HepG2 (cell line): ENCODE measurements around the gene MSTN. TPM values are rescaled to one million over a fixed set of nuclear protein-coding genes. Genes with fewer than 3 reads are reported as not detected.

Experiments used
- ATAC-seq: fragments of 200-7000 bp; cut with Tn5 transposase; 3 replicates; pipeline ENCODE4 v1.9.1; 2020; ENCODE audit warnings: mild to moderate bottlenecking, moderate library complexity
- BruUV-seq: library from RNA; stranded (reverse); fragments of 400-500 nt; replicated peaks from 2 replicates; lab custom pipeline; 2021; lab: Mats Ljungman, UMichigan
- CTCF ChIA-PET: fragments of 300-600 bp; formaldehyde crosslinking; extraction: SDS; loops from one replicate; lab custom pipeline; 2021; ENCODE audit warnings: low total read pairs, inconsistent platforms, low intra/inter-chr PET ratio; lab: Yijun Ruan, JAX
- POLR2A ChIA-PET: fragments of 350-600 bp; sonication (Branson Sonifier 250); formaldehyde crosslinking; loops from one replicate; lab custom pipeline; 2020; ENCODE audit warnings: antibody characterized with exemption, inconsistent platforms; lab: Yijun Ruan, JAX
- DNase-seq: peaks from one replicate; pipeline ENCODE4 v3.0.0-alpha.2; 2015; ENCODE audit warnings: low spot score
- FAIRE-seq: peaks from 3 replicates; lab custom pipeline; 2011; peaks lifted over from hg19 to GRCh38; lab: Jason Lieb, UNC
- H2AFZ ChIP-seq: one replicate; pipeline ENCODE4 v1.6.1; 2011; ENCODE audit warnings: low read length, inconsistent platforms
- H3K27ac ChIP-seq: fragments of 300-600 bp; 3 replicates; pipeline ENCODE4 v1.8.0; 2011; ENCODE audit warnings: mixed run types, mild to moderate bottlenecking, mixed read lengths, low read length, inconsistent platforms; ENCODE audit not compliant: insufficient read depth; ENCODE audit errors: extremely low read length
- H3K27me3 ChIP-seq, 2 experiments: fragments of 200-600 bp in 1 of 2; 2 replicates in 1 of 2; 3 replicates in 1 of 2; pipeline versions ENCODE4 v1.6.0 to v1.8.0; 2011; ENCODE audit warnings: low read length in 2 of 2, mild to moderate bottlenecking in 2 of 2, moderate library complexity in 2 of 2, inconsistent platforms in 1 of 2; ENCODE audit not compliant: insufficient read depth in 2 of 2, control insufficient read depth in 1 of 2
- H3K36me3 ChIP-seq, 2 experiments: fragments of 200-600 bp in 1 of 2; replicated peaks in 1 of 2; 2 replicates in 1 of 2; 3 replicates in 1 of 2; pipeline versions ENCODE4 v1.5.1 to v1.8.0; 2011; ENCODE audit warnings: low read length in 2 of 2, inconsistent platforms in 1 of 2; ENCODE audit not compliant: insufficient read depth in 2 of 2, control insufficient read depth in 1 of 2
- H3K4me1 ChIP-seq: 2 replicates; pipeline ENCODE4 v1.5.1; 2012; ENCODE audit warnings: low read length, inconsistent platforms; ENCODE audit not compliant: insufficient read depth
- H3K4me2 ChIP-seq: 2 replicates; pipeline ENCODE4 v1.6.0; 2011; ENCODE audit warnings: low read depth, low read length, inconsistent platforms
- H3K4me3 ChIP-seq, 3 experiments: fragments of 200-600 bp in 1 of 3; sonication (generic), shearing (Covaris generic) in 1 of 3; replicated peaks in 1 of 3; 2 replicates each; pipeline ENCODE4 v1.5.1; 2011 to 2016; ENCODE audit warnings: low read length in 3 of 3, inconsistent platforms in 2 of 3, low read depth in 2 of 3, mild to moderate bottlenecking in 2 of 3, control low read depth in 1 of 3, mixed read lengths in 1 of 3; ENCODE audit not compliant: insufficient read depth in 1 of 3
- H3K79me2 ChIP-seq: one replicate; pipeline ENCODE4 v1.6.1; 2011; ENCODE audit warnings: low read length, inconsistent platforms; ENCODE audit not compliant: insufficient read depth
- H3K9ac ChIP-seq: 2 replicates; pipeline ENCODE4 v1.6.0; 2011; ENCODE audit warnings: mild to moderate bottlenecking, low read depth, low read length, inconsistent platforms; ENCODE audit not compliant: insufficient read depth
- H3K9me3 ChIP-seq: 2 replicates; pipeline ENCODE4 v1.5.1; 2012; ENCODE audit warnings: mild to moderate bottlenecking, low read length
- H4K20me1 ChIP-seq: 2 replicates; pipeline ENCODE4 v1.6.0; 2011; ENCODE audit warnings: inconsistent platforms, mild to moderate bottlenecking, low read length, moderate library complexity; ENCODE audit not compliant: insufficient read depth
- BCL3 ChIP-seq: sonication (generic); formaldehyde crosslinking; IDR thresholded peaks from 2 replicates; pipeline ENCODE4 v1.5.1; 2020; ENCODE audit warnings: mild to moderate bottlenecking, missing genetic modification reagents, moderate library complexity
- ELF4 ChIP-seq: sonication (generic); formaldehyde crosslinking; IDR thresholded peaks from 2 replicates; pipeline ENCODE4 v1.5.0; 2020; ENCODE audit warnings: missing genetic modification reagents, mild to moderate bottlenecking, moderate library complexity, borderline replicate concordance
- MBD4 ChIP-seq: IDR thresholded peaks from 2 replicates; pipeline ENCODE4 v1.6.1; 2012; ENCODE audit warnings: low read length, inconsistent platforms, borderline replicate concordance
- NFATC3 ChIP-seq: sonication (generic); formaldehyde crosslinking; IDR thresholded peaks from 2 replicates; pipeline ENCODE4 v1.5.1; 2020; ENCODE audit warnings: mild to moderate bottlenecking, missing genetic modification reagents
- RARG ChIP-seq: sonication (generic); formaldehyde crosslinking; IDR thresholded peaks from 2 replicates; pipeline ENCODE4 v1.4.0; 2020; ENCODE audit warnings: low read depth, mild to moderate bottlenecking, missing genetic modification reagents
- SNAI1 ChIP-seq: sonication (generic); formaldehyde crosslinking; IDR thresholded peaks from 2 replicates; pipeline ENCODE4 v1.5.0; 2020; ENCODE audit warnings: mild to moderate bottlenecking, missing genetic modification reagents, borderline replicate concordance
- TEAD3 ChIP-seq: optimal IDR thresholded peaks from 2 replicates; pipeline ENCODE3; 2016; ENCODE audit warnings: borderline replicate concordance
- ZBTB7B ChIP-seq: sonication (generic); formaldehyde crosslinking; IDR thresholded peaks from 2 replicates; pipeline ENCODE4 v1.4.0; 2020; ENCODE audit warnings: missing genetic modification reagents
- ZFX ChIP-seq: sonication (generic); formaldehyde crosslinking; IDR thresholded peaks from 2 replicates; pipeline ENCODE4 v1.4.0; 2020; ENCODE audit warnings: mild to moderate bottlenecking, low read depth, missing genetic modification reagents, moderate library complexity
- ZMYM2 ChIP-seq: sonication (generic); formaldehyde crosslinking; IDR thresholded peaks from 2 replicates; pipeline ENCODE4 v1.8.0; 2022; ENCODE audit warnings: mild to moderate bottlenecking, missing genetic modification reagents
- ZNF414 ChIP-seq: sonication (generic); formaldehyde crosslinking; IDR thresholded peaks from 2 replicates; pipeline ENCODE4 v1.5.0; 2020; ENCODE audit warnings: missing genetic modification reagents
- ZNF432 ChIP-seq: sonication (generic); formaldehyde crosslinking; IDR thresholded peaks from 2 replicates; pipeline ENCODE4 v1.5.0; 2020; ENCODE audit warnings: missing genetic modification reagents, mild to moderate bottlenecking, borderline replicate concordance
- ZNF460 ChIP-seq: sonication (generic); formaldehyde crosslinking; IDR thresholded peaks from 2 replicates; pipeline ENCODE4 v1.5.1; 2020; ENCODE audit warnings: missing genetic modification reagents, mild to moderate bottlenecking, borderline replicate concordance
- ZNF557 ChIP-seq: sonication (generic); formaldehyde crosslinking; IDR thresholded peaks from 2 replicates; pipeline ENCODE4 v1.4.0; 2020; ENCODE audit warnings: missing genetic modification reagents
- ZNF703 ChIP-seq: sonication (generic); formaldehyde crosslinking; IDR thresholded peaks from 2 replicates; pipeline ENCODE4 v1.5.1; 2020; ENCODE audit warnings: missing genetic modification reagents, mild to moderate bottlenecking, moderate library complexity, borderline replicate concordance
- ZSCAN25 ChIP-seq: sonication (generic); formaldehyde crosslinking; IDR thresholded peaks from 2 replicates; pipeline ENCODE4 v1.8.0; 2022; ENCODE audit warnings: mild to moderate bottlenecking, missing genetic modification reagents
- WGBS: methylation state at CpG from one replicate; pipeline ENCODE4 v1.1.6; 2017; ENCODE audit warnings: low lambda C conversion rate; 5-methylcytosine and 5-hydroxymethylcytosine counted together
- in situ Hi-C: cut with HindIII; loops from 2 replicates; pipeline ENCODE4 v1.10.0; 2017; ENCODE audit warnings: low pct_unique_long_range_greater_than_20kb; ENCODE audit not compliant: extremely low pct_ligation_motif_present
- intact Hi-C: fragments of 100-400 bp; cut with micrococcal nuclease; formaldehyde crosslinking; loops from one replicate; pipeline ENCODE4 v1.10.0; 2022; ENCODE audit not compliant: unreplicated experiment
- polyA plus RNA-seq, 8 experiments: library from polyadenylated mRNA; depleted of rRNA in 3 of 8; stranded (reverse) in 7 of 8; unstranded in 1 of 8; fragments of >200 nt; fragmentation: Illumina TruSeq in 4 of 8; extraction: Trizol in 4 of 8; gene quantifications; 2 replicates each; pipeline versions ENCODE4 v1.2.1 to v1.2.3, GENCODE V29; 2011 to 2016; ENCODE audit warnings: low read depth in 4 of 8, missing spikeins in 1 of 8, mixed read lengths in 1 of 8; ENCODE audit not compliant: insufficient read depth in 1 of 8
- total RNA-seq, 5 experiments: library from RNA; depleted of rRNA; stranded (reverse); fragments of >200 nt; fragmentation: Illumina TruSeq; extraction: Trizol; gene quantifications; 2 replicates each; pipeline ENCODE4 v1.2.3, GENCODE V29; 2016; ENCODE audit warnings: low read depth in 1 of 5
- TF ChIP-seq, protein P1 (sequence below): sonication (generic); formaldehyde crosslinking; IDR thresholded peaks from 2 replicates; pipeline ENCODE4 v1.5.0; 2020; ENCODE audit warnings: missing genetic modification reagents, mild to moderate bottlenecking, borderline replicate concordance

MSTN gene
- total and polyA plus RNA-seq, 2 of the 13 experiments (the other 11 are each of a cell fraction or from before 2014, with no cell fraction given): 0.04 TPM; not detected in 1

GRCh38 chr2:190060019-190060418 lies 2.5 kb downstream of the MSTN start:
- Histone ChIP-seq H3K9me3 (no peaks in the 10 kb centered on the region), H4K20me1 (no peaks in the 10 kb centered on the region), H3K27ac (no peak overlapping the region), H3K36me3 (no peaks in the 10 kb centered on the region), H3K4me2 (no peak overlapping the region), H3K4me1 (no peaks in the 10 kb centered on the region), H3K9ac (no peak overlapping the region)
- intact Hi-C loops (no loop called here), in situ Hi-C loops (loop anchor here (10.0 to 25.0 kb wide), 3 partner anchors 255 to 398 kb away; partner anchors contain the start of genes ANKAR and ASNSD1)
- no peak for FAIRE-seq
- TF ChIP-seq SNAI1 (CRISPR knock-in tag): no peak
- no peak for TF ChIP-seq ELF4 (CRISPR knock-in tag)
- no peak for TF ChIP-seq ZNF460 (CRISPR knock-in tag)
- no peak for TF ChIP-seq ZSCAN25 (CRISPR knock-in tag)
- no peak for TF ChIP-seq ZMYM2 (CRISPR knock-in tag)
- TF ChIP-seq TEAD3 (CRISPR knock-in tag): no peak
- TF ChIP-seq BCL3 (CRISPR knock-in tag): no peak
- no peak for TF ChIP-seq ZFX (CRISPR knock-in tag)
- no peak for TF ChIP-seq ZNF414 (CRISPR knock-in tag)
- TF ChIP-seq NFATC3 (CRISPR knock-in tag): no peak
- TF ChIP-seq ZNF432 (CRISPR knock-in tag): no peak
- no peak for TF ChIP-seq RARG (CRISPR knock-in tag)
- TF ChIP-seq ZNF557 (CRISPR knock-in tag): no peak
- no peak for TF ChIP-seq MBD4
- TF ChIP-seq, protein P1, sequence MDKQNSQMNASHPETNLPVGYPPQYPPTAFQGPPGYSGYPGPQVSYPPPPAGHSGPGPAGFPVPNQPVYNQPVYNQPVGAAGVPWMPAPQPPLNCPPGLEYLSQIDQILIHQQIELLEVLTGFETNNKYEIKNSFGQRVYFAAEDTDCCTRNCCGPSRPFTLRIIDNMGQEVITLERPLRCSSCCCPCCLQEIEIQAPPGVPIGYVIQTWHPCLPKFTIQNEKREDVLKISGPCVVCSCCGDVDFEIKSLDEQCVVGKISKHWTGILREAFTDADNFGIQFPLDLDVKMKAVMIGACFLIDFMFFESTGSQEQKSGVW (CRISPR knock-in tag): no peak
- no peak for TF ChIP-seq ZBTB7B (CRISPR knock-in tag)
- TF ChIP-seq ZNF703 (CRISPR knock-in tag): no peak
- TF ChIP-seq, all 625 proteins: peak for 0
- CTCF ChIA-PET: no interaction called here
- no peak overlapping the region for H2AFZ ChIP-seq
- POLR2A ChIA-PET: no interaction called here
- WGBS: 23% methylated on average over 4 of the region's 4 CpGs
- no peaks in the 10 kb centered on the region for H3K79me2 ChIP-seq
- no TSS peak for BruUV-seq
- no peak for DNase-seq
- no peak overlapping the region for H3K4me3 ChIP-seq
- no peak for ATAC-seq
- H3K27me3 ChIP-seq: no peaks in the 10 kb centered on the region
